Adrenal gland (tissue), 5 donors: Measurements from ENCODE around the gene SLC22A2.

Experiments used
- CTCF ChIP-seq, 6 experiments: fragments of 450-650 bp in 4 of 6; fragments of 200-600 bp in 2 of 6; sonication (generic) in 1 of 6; IDR thresholded peaks; 1 replicate in 5 of 6; 2 replicates in 1 of 6; pipeline versions ENCODE4 v1.5.1 to v1.8.0; 2016 to 2021; ENCODE audit warnings: antibody characterized with exemption in 6 of 6, mild to moderate bottlenecking in 2 of 6, moderate library complexity in 1 of 6
- POLR2A ChIP-seq, 2 donors: fragments of 450-650 bp; IDR thresholded peaks; one replicate each; pipeline ENCODE4 v1.6.1; 2017; ENCODE audit warnings: antibody characterized with exemption in 2 of 2, mild to moderate bottlenecking in 2 of 2, moderate library complexity in 1 of 2
- donor health status: DM: no; HTN: no; CAD: no.

DNA sequence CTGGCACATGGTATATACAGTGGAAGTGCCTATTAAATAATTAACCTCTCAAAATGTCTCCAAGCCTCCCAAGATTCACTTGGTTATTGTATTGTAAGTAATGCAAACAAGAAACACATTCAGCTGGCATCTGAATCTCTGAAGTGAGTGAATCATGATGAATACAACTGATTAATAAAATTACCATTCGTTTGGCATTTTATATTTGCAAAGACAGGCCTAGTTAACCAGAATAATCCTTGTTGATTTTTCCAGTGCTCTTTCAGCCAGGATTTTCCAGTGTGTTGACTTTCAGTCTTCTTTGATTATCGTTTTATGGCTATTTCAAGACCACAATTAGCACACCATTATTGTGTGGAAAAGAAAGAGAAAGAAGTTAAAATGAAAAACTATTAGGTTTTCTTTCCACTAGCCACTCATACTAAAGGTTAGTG, 20.3 kb downstream of the SLC22A2 start:
- TF ChIP-seq POLR2A (IDR thresholded peaks at IDR 0.05) (no peak), CTCF (IDR thresholded peaks at IDR 0.05) (no peak)
